IMR-90 (cell line): Measurements from ENCODE around the gene PRR23B.

Experiments
- FOS ChIP-seq: fragments of 150-350 bp; IDR thresholded peaks from 2 replicates; pipeline ENCODE4 v1.6.1; 2016; ENCODE audit warnings: low read depth, low read length
- TF ChIP-seq, protein P1 (sequence below): conservative IDR thresholded peaks from 2 replicates; pipeline ENCODE4 v1.5.1; 2012; ENCODE audit warnings: mild to moderate bottlenecking, low read depth, low read length, improper control_type of control experiment

GRCh38 chr3:138985932-138986331, 34.8 kb downstream of the PRR23B start:
- TF ChIP-seq, protein P1, sequence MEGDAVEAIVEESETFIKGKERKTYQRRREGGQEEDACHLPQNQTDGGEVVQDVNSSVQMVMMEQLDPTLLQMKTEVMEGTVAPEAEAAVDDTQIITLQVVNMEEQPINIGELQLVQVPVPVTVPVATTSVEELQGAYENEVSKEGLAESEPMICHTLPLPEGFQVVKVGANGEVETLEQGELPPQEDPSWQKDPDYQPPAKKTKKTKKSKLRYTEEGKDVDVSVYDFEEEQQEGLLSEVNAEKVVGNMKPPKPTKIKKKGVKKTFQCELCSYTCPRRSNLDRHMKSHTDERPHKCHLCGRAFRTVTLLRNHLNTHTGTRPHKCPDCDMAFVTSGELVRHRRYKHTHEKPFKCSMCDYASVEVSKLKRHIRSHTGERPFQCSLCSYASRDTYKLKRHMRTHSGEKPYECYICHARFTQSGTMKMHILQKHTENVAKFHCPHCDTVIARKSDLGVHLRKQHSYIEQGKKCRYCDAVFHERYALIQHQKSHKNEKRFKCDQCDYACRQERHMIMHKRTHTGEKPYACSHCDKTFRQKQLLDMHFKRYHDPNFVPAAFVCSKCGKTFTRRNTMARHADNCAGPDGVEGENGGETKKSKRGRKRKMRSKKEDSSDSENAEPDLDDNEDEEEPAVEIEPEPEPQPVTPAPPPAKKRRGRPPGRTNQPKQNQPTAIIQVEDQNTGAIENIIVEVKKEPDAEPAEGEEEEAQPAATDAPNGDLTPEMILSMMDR = no peak
- no peak for TF ChIP-seq FOS
